Measurements from ENCODE around the gene TMEM143.
"Not testable (repeated sequence)": the region's sequence is repeated elsewhere in the genome, so short reads cannot be mapped to it uniquely, and the experiment has no call there.

The TMEM143 gene

DNA sequence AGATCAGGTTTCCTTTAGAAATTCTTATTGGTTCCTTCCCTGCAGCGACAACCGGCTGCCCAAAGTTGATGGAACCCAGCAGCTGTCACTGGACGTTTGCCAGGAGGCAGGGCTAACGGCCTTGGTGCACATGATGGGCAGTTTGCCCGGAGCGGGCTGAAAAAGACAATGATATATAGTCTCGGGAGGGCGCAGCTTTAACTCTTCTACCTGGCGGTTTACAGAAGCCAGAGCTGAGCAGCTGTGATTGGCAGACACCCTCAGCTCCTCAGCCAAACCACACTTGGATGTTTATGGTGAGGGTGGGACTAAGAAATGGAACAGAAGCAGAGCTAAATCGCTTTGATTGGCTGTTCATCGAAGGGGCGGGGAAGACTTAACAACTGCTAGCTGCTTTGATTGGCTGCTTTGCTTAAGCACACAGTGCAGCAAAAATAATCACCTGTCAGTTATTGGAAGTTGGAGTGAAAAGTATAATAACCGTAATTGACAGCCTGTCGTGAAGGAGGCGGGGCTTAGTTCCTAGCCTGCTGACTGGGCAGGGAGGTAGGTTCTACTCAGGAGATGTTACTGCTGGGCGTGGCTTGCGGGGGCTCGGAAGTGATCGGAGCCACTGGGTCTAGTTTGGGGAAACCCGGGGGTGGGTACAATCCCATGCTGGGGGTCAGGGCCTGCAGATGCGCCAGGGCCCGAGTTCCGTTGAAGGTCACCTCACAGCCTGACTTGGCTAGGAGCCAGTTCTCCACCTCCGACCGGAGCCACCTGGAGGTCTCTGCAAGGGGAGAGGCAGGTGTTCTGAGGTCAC is 30.9 kb downstream of the TMEM143 start:
- FAIRE-seq, result peak; percentile 99
- peak; percentile 75 for DNase-seq (ENCODE audit: insufficient read length, low spot score)

DNA sequence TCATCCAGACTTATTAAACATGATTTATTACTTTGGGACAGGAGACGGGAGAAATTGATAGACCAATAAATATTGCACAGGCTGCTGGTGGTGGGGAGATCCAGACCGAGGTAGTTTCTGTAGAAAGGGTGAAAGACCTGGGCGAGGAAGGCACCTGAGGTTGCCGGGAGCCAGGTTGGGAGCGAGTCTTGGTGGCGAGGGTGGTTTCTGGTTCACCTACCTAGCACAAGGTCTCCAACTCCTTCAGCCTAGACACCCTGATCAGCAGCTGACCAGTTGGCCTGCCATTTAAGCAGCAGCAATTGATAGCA is 31.4 kb downstream of the TMEM143 start:
- FAIRE-seq (no peak), DNase-seq (ENCODE audit: insufficient read length, low spot score) (no peak)

DNA sequence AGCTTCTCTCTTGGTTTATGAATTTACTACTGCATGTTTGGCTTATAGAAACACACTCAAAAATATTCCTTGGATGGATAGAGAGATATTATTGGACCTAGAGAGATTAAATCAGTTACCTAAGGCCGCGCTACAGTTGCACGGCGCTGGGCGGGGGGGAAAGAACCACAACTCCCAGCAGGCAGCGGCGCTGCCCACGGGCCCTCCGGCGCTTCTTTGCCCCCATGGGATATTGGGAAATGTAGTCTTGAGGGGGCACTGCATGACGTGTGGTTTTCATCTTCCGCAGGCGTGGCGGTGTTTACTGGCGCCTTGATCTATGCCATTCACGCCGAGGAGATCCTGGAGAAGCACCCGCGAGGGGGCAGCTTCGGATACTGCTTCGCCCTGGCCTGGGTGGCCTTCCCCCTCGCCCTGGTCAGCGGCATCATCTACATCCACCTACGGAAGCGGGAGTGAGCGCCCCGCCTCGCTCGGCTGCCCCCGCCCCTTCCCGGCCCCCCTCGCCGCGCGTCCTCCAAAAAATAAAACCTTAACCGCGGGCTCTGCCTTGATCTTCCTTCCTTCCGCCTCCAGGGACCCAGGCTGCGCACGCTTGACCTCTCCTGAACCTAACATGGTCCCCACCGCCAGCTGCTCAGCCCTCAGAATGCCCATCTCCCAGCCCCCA is 33.6 kb downstream of the TMEM143 start:
- DNase-seq (ENCODE audit: insufficient read length, low spot score) (peak; percentile 45), FAIRE-seq (no peak)

DNA sequence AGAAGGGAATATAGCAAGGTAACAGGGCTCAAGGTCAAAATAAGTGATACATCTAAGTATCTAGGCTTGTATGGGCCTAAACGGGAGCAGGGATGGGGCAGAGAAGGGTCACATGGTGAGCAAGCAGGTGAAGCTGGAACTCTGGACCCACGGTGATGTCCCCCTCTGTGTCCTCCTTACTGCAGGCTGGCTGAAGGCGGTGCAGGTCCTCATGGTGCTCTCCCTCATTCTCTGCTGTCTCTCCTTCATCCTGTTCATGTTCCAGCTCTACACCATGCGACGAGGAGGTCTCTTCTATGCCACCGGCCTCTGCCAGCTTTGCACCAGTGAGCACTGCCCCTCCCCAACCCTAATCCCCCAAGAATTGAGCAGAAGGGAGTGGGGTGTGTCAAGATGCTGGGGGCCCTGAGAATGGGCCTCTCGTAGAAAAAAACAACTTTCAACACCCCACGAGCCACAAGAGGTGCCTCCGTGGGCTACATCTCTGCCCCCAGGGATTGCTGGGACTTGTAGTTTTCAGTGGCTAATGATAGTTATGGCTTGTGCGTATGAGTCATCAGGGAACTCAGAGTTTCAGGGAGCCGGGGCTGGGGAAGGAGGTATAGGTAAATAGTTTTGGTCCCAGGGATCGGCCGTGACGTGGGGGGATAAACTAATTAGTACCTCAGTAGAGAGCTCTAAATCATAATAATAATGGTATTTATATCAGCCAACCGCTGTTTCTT is 34.4 kb downstream of the TMEM143 start:
- DNase-seq (ENCODE audit: insufficient read length, low spot score) (no peak), FAIRE-seq (peak; percentile 92)

DNA sequence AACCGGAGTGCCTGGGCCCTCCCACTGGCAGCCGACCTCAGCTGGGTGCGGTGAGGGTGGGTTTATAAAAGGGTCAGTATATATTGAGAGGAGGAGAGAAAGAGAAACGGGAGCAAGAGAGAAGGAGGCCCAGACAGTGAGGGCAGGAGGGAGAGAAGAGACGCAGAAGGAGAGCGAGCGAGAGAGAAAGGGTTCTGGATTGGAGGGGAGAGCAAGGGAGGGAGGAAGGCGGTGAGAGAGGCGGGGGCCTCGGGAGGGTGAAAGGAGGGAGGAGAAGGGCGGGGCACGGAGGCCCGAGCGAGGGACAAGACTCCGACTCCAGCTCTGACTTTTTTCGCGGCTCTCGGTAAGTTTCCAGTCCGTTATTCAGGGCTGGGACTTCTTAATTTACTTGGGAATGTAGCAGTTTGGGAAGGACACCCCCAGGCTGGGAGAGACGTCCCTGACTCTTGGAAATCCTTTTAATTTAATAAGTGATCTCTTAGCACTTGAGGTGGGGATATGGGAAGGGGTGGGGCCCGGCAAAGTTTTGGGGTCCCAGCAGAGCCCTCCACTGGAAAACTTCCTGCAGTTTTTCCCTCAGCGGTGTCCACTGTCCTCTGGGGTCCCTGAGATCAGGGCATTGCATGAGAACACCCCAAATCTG is 38.4 kb downstream of the TMEM143 start, which contains the start of gene EMP3:
Gene EMP3 (plus strand): TSS at position 288 of the 646 bp plus-strand sequence. CDS start 1,293 bp downstream, outside the sequence.
- DNase-seq (ENCODE audit: insufficient read length, low spot score) (peak; percentile 30), FAIRE-seq (peak; percentile 92)

DNA sequence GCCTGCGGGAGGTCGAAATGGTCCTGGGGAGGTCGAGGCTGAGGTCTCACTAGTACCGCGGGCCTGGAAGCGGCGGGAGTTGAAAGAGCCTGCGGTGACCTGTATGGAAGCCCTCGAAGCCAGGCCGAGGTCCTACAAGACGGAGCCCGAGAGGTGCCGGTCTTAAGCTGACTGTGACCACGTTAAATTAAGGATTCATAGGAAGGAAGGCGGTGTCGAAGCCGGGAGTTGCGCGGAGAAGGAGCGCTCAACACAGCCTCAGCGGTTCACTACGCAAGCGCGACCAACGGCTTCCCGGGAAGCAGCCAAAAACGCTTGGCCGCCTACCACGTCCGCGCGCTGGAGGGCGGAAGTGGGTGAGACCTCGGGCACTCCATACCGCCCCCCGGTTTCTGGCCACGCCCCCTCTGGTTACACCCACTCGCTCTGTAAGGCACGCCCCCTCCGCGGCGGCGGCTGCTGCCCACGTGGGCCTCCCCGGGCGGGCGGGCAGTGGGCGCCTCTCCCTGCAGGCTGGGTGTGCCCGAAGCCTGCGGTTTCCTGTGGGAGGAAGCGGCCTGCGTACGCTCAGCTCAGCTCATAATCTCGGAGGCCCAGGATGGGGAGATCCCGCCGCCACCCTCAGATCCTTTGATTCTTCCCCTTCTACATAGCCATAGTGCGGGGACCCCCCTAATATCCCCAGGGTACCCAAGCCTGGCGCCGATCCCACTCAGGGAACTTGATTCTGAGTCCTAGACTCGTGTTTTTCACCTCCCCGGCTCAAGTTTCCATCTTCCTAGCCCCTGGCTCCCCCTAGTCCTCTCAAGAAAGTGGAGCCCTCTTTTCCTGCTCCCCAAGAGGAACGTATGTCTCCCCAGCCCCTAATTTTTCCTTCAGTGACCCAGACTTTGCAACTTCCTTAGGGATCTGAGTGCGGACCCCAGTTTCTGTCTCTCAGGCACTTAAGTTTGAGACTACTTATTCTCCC is 41.8 kb downstream of the TMEM143 start:
- peak; percentile 62 for DNase-seq (ENCODE audit: insufficient read length, low spot score)
- FAIRE-seq, result no peak

DNA sequence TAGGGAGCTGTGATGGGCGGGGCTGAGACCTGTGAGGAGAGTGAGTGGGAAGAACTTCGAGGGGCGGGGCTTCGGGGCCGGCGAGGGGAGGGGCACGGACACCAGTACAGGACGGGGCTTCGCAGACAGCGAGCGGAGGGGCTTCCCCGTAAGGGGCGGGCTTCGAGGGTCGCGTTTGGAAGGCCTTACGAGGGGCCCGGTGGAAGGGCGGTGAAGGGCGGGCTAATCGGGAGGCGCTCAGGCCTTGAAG is 42.4 kb downstream of the TMEM143 start:
- DNase-seq (ENCODE audit: insufficient read length, low spot score) (peak; percentile 95), FAIRE-seq (no peak)

DNA sequence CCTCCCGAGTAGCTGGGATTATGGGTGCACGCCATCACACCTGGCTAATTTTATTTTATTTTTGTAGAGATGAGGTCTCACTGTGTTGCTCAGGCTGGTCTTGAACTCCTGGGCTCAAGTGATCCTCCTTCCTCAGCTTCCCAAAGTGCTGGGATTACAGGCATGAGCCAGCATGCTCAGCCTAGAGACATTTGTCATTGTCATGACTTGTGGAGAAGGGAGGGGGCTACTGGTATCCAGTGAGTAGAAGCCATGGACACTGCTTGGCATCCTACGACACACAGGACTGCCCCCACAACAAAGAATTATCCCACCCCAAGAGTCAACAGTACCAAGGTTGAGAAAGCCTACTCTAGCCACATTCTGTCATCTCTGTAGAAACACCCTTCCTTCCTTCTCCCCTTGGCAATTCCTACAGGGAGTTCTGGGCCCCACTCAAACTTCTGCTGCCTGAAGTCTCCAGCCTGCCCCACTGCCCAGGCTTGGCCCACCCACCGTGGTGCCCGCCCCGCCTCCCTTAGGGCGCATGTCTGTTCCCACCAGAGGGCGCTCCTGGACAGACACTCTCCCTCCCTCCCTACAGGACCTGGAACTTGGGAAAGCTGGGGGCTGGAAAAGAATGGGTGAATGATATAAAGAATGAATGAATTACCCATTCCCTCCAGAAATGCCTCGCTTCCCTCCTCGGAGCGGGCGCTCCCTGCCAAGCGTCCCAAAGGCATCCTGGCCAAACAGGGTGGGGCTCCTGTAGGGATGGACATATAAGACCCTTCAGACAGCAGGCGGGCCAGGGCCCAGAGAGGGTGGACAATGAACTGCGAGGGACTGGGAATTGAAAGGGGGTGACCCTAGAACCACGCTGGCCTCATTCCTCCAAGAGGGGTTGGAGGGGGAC is 43.8 kb downstream of the TMEM143 start:
- no peak for DNase-seq (ENCODE audit: insufficient read length, low spot score)
- peak; percentile 49 for FAIRE-seq

DNA sequence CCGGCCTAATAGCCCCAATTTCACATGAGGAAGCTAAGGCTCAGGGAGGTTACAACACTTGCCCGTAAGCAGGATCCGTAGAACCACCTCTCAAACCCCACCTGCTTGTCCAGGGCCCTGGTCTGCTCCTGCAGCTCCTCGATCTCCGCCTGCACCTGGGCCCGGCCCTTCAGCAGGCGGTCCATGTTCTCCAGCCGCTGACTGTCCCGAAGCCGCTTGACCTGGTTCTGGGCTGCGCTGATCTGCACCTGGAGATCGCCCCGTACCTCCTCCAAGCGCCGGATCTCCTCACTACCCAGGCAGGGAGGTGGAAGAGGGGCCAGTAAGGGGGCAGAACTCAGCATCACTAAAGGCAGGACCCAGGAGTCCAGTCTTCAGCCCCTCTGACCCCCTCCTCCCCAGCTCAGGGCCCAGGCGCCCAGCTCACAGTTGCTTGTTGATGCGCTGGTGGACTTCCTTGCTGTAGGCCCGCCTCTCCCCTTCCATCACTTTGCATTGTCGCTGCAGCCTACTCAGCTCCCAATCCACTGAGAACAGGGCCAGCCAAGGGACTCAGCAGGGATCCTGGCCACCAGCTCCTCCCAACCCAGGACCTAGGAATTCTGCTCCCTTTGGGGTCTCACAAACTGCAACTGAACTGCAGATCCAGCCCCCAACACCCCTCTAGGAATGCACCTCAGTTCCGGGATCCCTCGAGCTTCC is 45.3 kb downstream of the TMEM143 start:
- DNase-seq (ENCODE audit: insufficient read length, low spot score) (no peak), FAIRE-seq (no peak)

- not testable (repeated sequence) for FAIRE-seq; DNase-seq (ENCODE audit: insufficient read length, low spot score)
Measured at GRCh38 chr19:48317708-48317960, 46.1 kb downstream of the TMEM143 start.

- DNase-seq (ENCODE audit: insufficient read length, low spot score), result no peak
- FAIRE-seq, result no peak
Measured at GRCh38 chr19:48315712-48316111, 48.0 kb downstream of the TMEM143 start.

GRCh38 chr19:48311384-48311783 is 52.4 kb downstream of the TMEM143 start:
- DNase-seq (ENCODE audit: insufficient read length, low spot score), result no peak
- no peak for FAIRE-seq

DNA sequence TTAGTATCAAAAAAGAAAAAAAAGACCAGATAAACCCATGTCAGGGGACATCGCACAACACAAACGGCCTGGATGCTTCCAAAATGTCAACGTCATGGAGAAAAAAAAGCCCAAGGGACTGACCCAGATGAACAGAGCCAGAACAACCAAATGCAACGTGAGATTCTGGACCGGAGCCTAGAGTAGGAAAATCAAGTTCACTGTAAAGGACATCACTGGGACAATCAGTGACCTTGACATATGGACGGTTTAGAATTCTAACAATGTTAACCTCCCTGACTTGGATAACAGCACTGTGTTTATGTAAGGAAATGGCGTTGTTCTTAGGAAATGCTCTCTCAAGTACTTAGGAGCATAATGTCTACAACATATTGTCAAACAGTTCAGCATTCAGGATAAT is 53.5 kb downstream of the TMEM143 start:
- no peak for DNase-seq (ENCODE audit: insufficient read length, low spot score)
- FAIRE-seq, result no peak

DNA sequence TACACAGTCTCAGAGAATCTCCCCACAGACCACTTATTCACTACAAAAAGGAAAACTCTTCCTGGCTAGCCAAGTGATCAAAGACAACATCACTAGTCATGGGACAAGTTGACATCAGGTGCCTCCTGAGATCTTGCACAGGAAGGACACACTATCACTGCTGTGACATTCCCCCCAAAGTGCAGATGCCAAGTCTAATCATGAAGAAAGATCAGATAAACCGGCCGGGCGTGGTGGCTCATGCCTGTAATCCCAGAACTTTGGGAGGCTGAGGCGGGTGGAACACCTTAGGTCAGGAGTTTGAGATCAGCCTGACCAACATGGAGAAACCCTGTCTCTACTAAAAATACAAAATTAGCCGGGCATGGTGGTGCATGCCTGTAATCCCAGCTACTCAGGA is 54.0 kb downstream of the TMEM143 start:
- not testable (repeated sequence) for FAIRE-seq; DNase-seq (ENCODE audit: insufficient read length, low spot score)

DNA sequence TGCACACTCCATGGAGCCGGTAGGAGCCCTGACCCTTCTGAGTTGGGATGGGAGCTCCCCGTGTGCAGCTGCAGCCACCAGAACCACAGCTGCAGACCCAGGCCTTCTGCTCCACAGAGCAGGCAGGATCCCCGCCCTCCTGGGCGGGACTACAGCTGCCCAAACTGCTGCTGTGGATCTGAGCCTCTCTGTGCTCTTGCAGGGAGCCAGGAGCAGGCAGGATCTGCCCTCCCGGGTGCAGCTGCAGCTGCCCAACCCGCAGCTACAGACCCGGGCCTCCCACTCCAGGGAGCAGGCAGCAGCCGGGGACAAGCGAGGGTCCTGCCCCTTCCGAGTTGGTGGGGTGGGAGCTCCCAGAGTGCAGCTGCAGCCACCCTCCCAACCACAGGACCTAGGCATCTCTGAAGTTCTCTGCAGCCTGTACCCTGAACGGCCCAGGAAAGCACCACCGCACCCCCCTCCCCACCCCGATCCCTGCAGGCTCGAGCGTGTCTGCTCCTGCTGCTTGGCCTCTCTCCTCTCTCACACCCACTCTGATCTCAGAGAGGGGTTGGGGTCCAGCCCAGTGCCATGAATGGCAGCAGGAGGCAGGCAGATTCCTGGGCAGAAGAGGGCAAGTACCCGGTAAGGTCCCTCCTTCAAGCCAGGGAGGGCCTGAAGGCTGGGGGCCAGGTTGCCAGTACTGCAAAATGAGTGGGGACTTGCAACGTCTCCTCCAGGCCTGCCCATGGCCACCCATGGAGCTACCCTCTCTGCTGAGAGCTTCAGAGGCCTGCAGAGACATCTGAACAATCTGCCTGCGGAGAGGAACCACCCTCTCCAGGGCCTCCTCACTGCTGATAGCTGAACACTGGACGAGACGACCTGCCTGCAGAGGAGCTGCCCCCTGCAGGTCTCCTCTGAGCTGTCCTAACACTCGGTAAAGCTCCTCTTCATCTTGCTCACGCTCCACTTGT is 54.8 kb downstream of the TMEM143 start:
- FAIRE-seq (no peak), DNase-seq (ENCODE audit: insufficient read length, low spot score) (no peak)

DNA sequence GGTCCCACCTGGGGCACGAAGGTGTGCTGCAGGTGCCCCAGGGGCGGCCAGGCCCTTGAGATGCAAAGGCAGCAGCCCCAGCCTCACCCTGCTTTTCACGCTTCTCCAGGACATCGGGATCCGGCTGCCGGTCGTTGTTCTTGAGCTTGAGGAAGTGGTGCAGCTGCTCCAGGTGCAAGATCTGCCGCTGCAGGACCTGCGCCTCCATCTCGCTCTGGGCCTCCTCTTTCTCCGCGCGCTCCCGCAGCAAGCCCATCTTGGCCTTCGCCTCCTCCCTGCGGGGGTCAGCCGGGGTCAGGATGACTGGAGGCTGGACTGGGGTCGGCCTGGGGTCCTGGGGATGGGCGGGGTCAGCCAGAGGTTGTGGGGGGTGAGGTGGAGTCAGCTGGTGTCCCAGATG is 59.9 kb downstream of the TMEM143 start:
- FAIRE-seq (no peak), DNase-seq (ENCODE audit: insufficient read length, low spot score) (no peak)

- FAIRE-seq (no peak), DNase-seq (ENCODE audit: insufficient read length, low spot score) (no peak)
Measured at GRCh38 chr19:48303367-48303766, 60.4 kb downstream of the TMEM143 start.

GRCh38 chr19:48302600-48302959 is 61.2 kb downstream of the TMEM143 start:
- no peak for FAIRE-seq
- DNase-seq (ENCODE audit: insufficient read length, low spot score), result no peak
